GM12878 (cell line): ENCODE data around the gene CKMT2. TPM values are rescaled to one million over a fixed set of nuclear protein-coding genes. Genes with fewer than 3 reads are reported as not detected.

Source experiments
- ATAC-seq: fragments of 200-7000 bp; cut with Tn5 transposase; 3 replicates; pipeline ENCODE4 v1.9.1; 2020; ENCODE audit warnings: mild to moderate bottlenecking, moderate library complexity
- BruUV-seq: library from RNA; stranded (reverse); fragments of 400-500 nt; replicated peaks from 2 replicates; lab custom pipeline; 2021; lab: Mats Ljungman, UMichigan
- CTCF ChIA-PET: fragments of 300-600 bp; sonication (Branson Sonifier 250); formaldehyde crosslinking; extraction: SDS; loops from one replicate; lab custom pipeline; 2021; ENCODE audit warnings: inconsistent platforms; lab: Yijun Ruan, JAX
- POLR2A ChIA-PET: fragments of 350-600 bp; formaldehyde crosslinking; extraction: SDS; loops from one replicate; lab custom pipeline; 2021; ENCODE audit warnings: inconsistent platforms; lab: Charles Lee
- RAD21 ChIA-PET: fragments of 300-600 bp; sonication (Branson Sonifier 250); formaldehyde crosslinking; loops from one replicate; lab custom pipeline; 2023; ENCODE audit warnings: antibody characterized with exemption; ENCODE audit not compliant: unreplicated experiment; lab: Charles Lee
- SMC1A ChIA-PET: fragments of 300-600 bp; sonication (Branson Sonifier 250); formaldehyde crosslinking; loops from one replicate; lab custom pipeline; 2023; ENCODE audit not compliant: unreplicated experiment, uncharacterized antibody; lab: Charles Lee
- DNase-seq: peaks from one replicate; pipeline ENCODE4 v3.0.0-alpha.2; 2011; ENCODE audit warnings: low read depth, low spot score
- FAIRE-seq: peaks from 3 replicates; lab custom pipeline; 2011; peaks lifted over from hg19 to GRCh38; lab: Jason Lieb, UNC
- H2AFZ ChIP-seq: 2 replicates; pipeline ENCODE4 v1.6.0; 2011; ENCODE audit warnings: low read depth, low read length, control low read depth; ENCODE audit not compliant: control insufficient read depth
- H3K27ac ChIP-seq: 2 replicates; pipeline ENCODE4 v1.5.1; 2011; ENCODE audit warnings: control low read depth; ENCODE audit not compliant: control insufficient read depth, insufficient read depth
- H3K27me3 ChIP-seq, 2 experiments: replicated peaks in 1 of 2; 2 replicates each; pipeline versions ENCODE4 v1.6.0 to v1.6.1; 2011; ENCODE audit warnings: low read length in 1 of 2; ENCODE audit not compliant: control insufficient read depth in 2 of 2, insufficient read depth in 2 of 2
- H3K36me3 ChIP-seq, 2 experiments: 2 replicates each; pipeline ENCODE4 v1.5.1; 2011; ENCODE audit warnings: low read length in 1 of 2; ENCODE audit not compliant: control insufficient read depth in 2 of 2, insufficient read depth in 2 of 2
- H3K4me1 ChIP-seq: 2 replicates; pipeline ENCODE4 v1.6.1; 2011; ENCODE audit warnings: mild to moderate bottlenecking, low read length, moderate library complexity, mixed read lengths; ENCODE audit not compliant: control insufficient read depth, insufficient read depth
- H3K4me2 ChIP-seq: 2 replicates; pipeline ENCODE4 v1.6.0; 2011; ENCODE audit warnings: control low read depth; ENCODE audit not compliant: control insufficient read depth, insufficient read depth
- H3K4me3 ChIP-seq: fragments of 200-600 bp; sonication (generic); 2 replicates; pipeline ENCODE4 v1.5.1; 2016
- H3K79me2 ChIP-seq: 2 replicates; pipeline ENCODE4 v1.6.0; 2011; ENCODE audit warnings: low read length; ENCODE audit not compliant: control insufficient read depth, insufficient read depth
- H3K9ac ChIP-seq: 2 replicates; pipeline ENCODE4 v1.8.0; 2011; ENCODE audit warnings: low read length, control low read depth, mixed read lengths; ENCODE audit not compliant: control insufficient read depth, insufficient read depth
- H3K9me3 ChIP-seq: replicated peaks from 3 replicates; pipeline ENCODE4 v1.5.1; 2011; ENCODE audit warnings: mild to moderate bottlenecking, low read length; ENCODE audit not compliant: control insufficient read depth, insufficient read depth
- H4K20me1 ChIP-seq: 2 replicates; pipeline ENCODE4 v1.6.0; 2011; ENCODE audit not compliant: control insufficient read depth, insufficient read depth
- BHLHE40 ChIP-seq, 2 experiments: fragments of 450-650 bp in 1 of 2; IDR thresholded peaks; 2 replicates each; pipeline ENCODE4 v1.6.1; 2011 to 2017; ENCODE audit warnings: low read depth in 2 of 2, borderline replicate concordance in 1 of 2, improper control_type of control experiment in 1 of 2, low read length in 1 of 2, mild to moderate bottlenecking in 1 of 2
- CHD1 ChIP-seq: IDR thresholded peaks from 2 replicates; pipeline ENCODE4 v1.6.1; 2012; ENCODE audit warnings: low read depth, low read length, improper control_type of control experiment
- CHD4 ChIP-seq: fragments of 200-600 bp; sonication (generic); IDR thresholded peaks from 2 replicates; pipeline ENCODE4 v1.6.1; 2016; ENCODE audit warnings: mild to moderate bottlenecking
- CTCF ChIP-seq, 3 experiments: IDR thresholded peaks in 2 of 3; conservative IDR thresholded peaks in 1 of 3; 2 replicates each; pipeline ENCODE4 v1.5.1; 2011; ENCODE audit warnings: low read depth in 3 of 3, low read length in 3 of 3, mild to moderate bottlenecking in 3 of 3, control low read depth in 2 of 3, moderate library complexity in 2 of 3, inconsistent platforms in 1 of 3, mixed read lengths in 1 of 3; ENCODE audit not compliant: control insufficient read depth in 2 of 3, insufficient read depth in 1 of 3; ENCODE audit errors: extremely low read depth in 1 of 3
- ETV6 ChIP-seq, 2 experiments: fragments of 450-650 bp in 1 of 2; IDR thresholded peaks in 1 of 2; conservative IDR thresholded peaks in 1 of 2; 2 replicates each; pipeline ENCODE4 v1.6.1; 2014; ENCODE audit warnings: antibody characterized with exemption in 1 of 2, borderline replicate concordance in 1 of 2, low read depth in 1 of 2, mild to moderate bottlenecking in 1 of 2, moderate library complexity in 1 of 2
- FOXM1 ChIP-seq: IDR thresholded peaks from 2 replicates; pipeline ENCODE4 v1.6.1; 2012; ENCODE audit warnings: low read depth, mild to moderate bottlenecking, inconsistent platforms, low read length, moderate library complexity
- IRF4 ChIP-seq: IDR thresholded peaks from 2 replicates; pipeline ENCODE4 v1.6.1; 2011; ENCODE audit warnings: low read depth, low read length
- MTA3 ChIP-seq: IDR thresholded peaks from 2 replicates; pipeline ENCODE4 v1.6.1; 2012; ENCODE audit warnings: low read length, inconsistent platforms, borderline replicate concordance
- MYC ChIP-seq: IDR thresholded peaks from 2 replicates; pipeline ENCODE4 v1.6.1; 2011; ENCODE audit warnings: mild to moderate bottlenecking, low read length, moderate library complexity, inconsistent platforms; ENCODE audit not compliant: insufficient read depth, insufficient replicate concordance, insufficient read length, severe bottlenecking
- NR2C2 ChIP-seq: IDR thresholded peaks from 2 replicates; pipeline ENCODE4 v1.6.1; 2011; ENCODE audit warnings: borderline replicate concordance, low read depth; ENCODE audit not compliant: control insufficient read depth, insufficient read length
- PML ChIP-seq: IDR thresholded peaks from 2 replicates; pipeline ENCODE4 v1.6.1; 2012; ENCODE audit warnings: low read length, inconsistent platforms
- POLR2AphosphoS2 ChIP-seq: IDR thresholded peaks from 2 replicates; pipeline ENCODE4 v1.6.1; 2011; ENCODE audit warnings: low read depth, mild to moderate bottlenecking, low read length, improper control_type of control experiment, moderate library complexity
- RAD51 ChIP-seq: fragments of 450-650 bp; IDR thresholded peaks from 2 replicates; pipeline ENCODE4 v1.6.1; 2016; ENCODE audit warnings: moderate library complexity, mild to moderate bottlenecking, inconsistent platforms
- SPI1 ChIP-seq: IDR thresholded peaks from 2 replicates; pipeline ENCODE4 v1.6.1; 2011; ENCODE audit warnings: low read depth, mild to moderate bottlenecking, low read length, moderate library complexity, borderline replicate concordance; ENCODE audit not compliant: insufficient read depth
- TBL1XR1 ChIP-seq: IDR thresholded peaks from 2 replicates; pipeline ENCODE4 v1.6.1; 2012; ENCODE audit warnings: low read depth, low read length, improper control_type of control experiment
- ZBED1 ChIP-seq: IDR thresholded peaks from 2 replicates; pipeline ENCODE4 v1.6.1; 2016; ENCODE audit warnings: borderline replicate concordance
- ZBTB40 ChIP-seq: fragments of 450-650 bp; IDR thresholded peaks from 2 replicates; pipeline ENCODE4 v1.6.1; 2016; ENCODE audit warnings: mild to moderate bottlenecking, moderate library complexity, borderline replicate concordance
- WGBS: methylation state at CpG from one replicate; pipeline ENCODE4 v1.1.6; 2016; ENCODE audit warnings: low lambda C conversion rate; ENCODE audit not compliant: insufficient replicate concordance, insufficient coverage; ENCODE audit errors: missing lambda C conversion rate; 5-methylcytosine and 5-hydroxymethylcytosine counted together
- in situ Hi-C: fragments of 300-500 bp; cut with MboI; formaldehyde crosslinking; loops from 9 replicates; pipeline ENCODE4 v1.14.3; 2018; ENCODE audit warnings: mixed read lengths
- intact Hi-C: fragments of 100-400 bp; cut with micrococcal nuclease; formaldehyde crosslinking; loops from one replicate; pipeline ENCODE4 v1.14.2; 2022; ENCODE audit not compliant: unreplicated experiment
- polyA plus RNA-seq, 11 experiments: library from polyadenylated mRNA; depleted of rRNA in 4 of 11; unstranded in 6 of 11; stranded (reverse) in 5 of 11; fragments of >200 nt; fragmentation: Nextera tagmentation in 4 of 11; fragmentation: Illumina TruSeq in 1 of 11; extraction: Ambion mirVana in 4 of 11; extraction: Trizol in 1 of 11; gene quantifications; 1 replicate in 1 of 11; 2 replicates in 10 of 11; pipeline versions ENCODE4 v1.2.1 to v1.2.3, GENCODE V29; 2011 to 2016; ENCODE audit warnings: inconsistent platforms in 2 of 11, missing spikeins in 2 of 11, low read depth in 1 of 11
- total RNA-seq, 4 experiments: library from RNA; depleted of rRNA in 3 of 4; stranded (reverse); fragments of >200 nt in 3 of 4; fragmentation: Illumina TruSeq in 1 of 4; extraction: Trizol in 1 of 4; gene quantifications; 2 replicates each; pipeline versions ENCODE4 v1.2.1 to v1.2.3, GENCODE V29; 2013 to 2021

Gene CKMT2
- total and polyA plus RNA-seq, 10 of the 15 experiments (the other 5 are each of a cell fraction or from before 2014, with no cell fraction given), result 0.70 to 1.2 TPM; not detected in 8

- no TSS peak for BruUV-seq
- ChIA-PET CTCF (interaction anchor here (0.8 to 4.0 kb wide), 5 partner anchors 12 to 97 kb away, joined by 3 to 31 read pairs (median 5); partner anchors contain the start of gene ZCCHC9), RAD21 (interaction anchor here (1.0 kb wide), 1 partner anchor 17 kb away, joined by 3 read pairs; no protein-coding TSS in a partner anchor), POLR2A (interaction anchor here (0.6 kb wide), 1 partner anchor 553 kb away, joined by 3 read pairs; no protein-coding TSS in a partner anchor), SMC1A (interaction anchor here (1.2 to 3.2 kb wide), 2 partner anchors 21 to 94 kb away, joined by 4 to 11 read pairs; no protein-coding TSS in a partner anchor)
- Histone ChIP-seq H3K4me3 (no peak overlapping the region), H3K9ac (no peak overlapping the region), H3K4me1 (no peaks in the 10 kb centered on the region), H3K27ac (no peak overlapping the region), H3K79me2 (no peaks in the 10 kb centered on the region), H3K9me3 (no peaks in the 10 kb centered on the region), H3K36me3 (no peaks in the 10 kb centered on the region), H3K27me3 (no peaks in the 10 kb centered on the region), H2AFZ (no peak overlapping the region), H3K4me2 (no peak overlapping the region), H4K20me1 (no peaks in the 10 kb centered on the region)
- no peak for ATAC-seq
- in situ Hi-C loops, result no loop called here
- WGBS, result 60% methylated on average over 4 of the region's 4 CpGs
- intact Hi-C loops, result no loop called here
- no peak for DNase-seq
- no peak for FAIRE-seq
- TF ChIP-seq CTCF (IDR thresholded peaks at IDR 0.05 in 2 of 3, conservative IDR thresholded peaks at IDR 0.05 in 1 of 3; ENCODE audit: control insufficient read depth in 2 of 3, extremely low read depth in 1 of 3, insufficient read depth in 1 of 3, low read depth in 3 of 3, low read length in 3 of 3), result no peak
- no peak for TF ChIP-seq FOXM1
- TF ChIP-seq RAD51, result no peak
- no peak for TF ChIP-seq MTA3
- no peak for TF ChIP-seq ETV6 (conservative IDR thresholded peaks at IDR 0.05 in 1 of 2, IDR thresholded peaks at IDR 0.05 in 1 of 2; ENCODE audit: borderline replicate concordance in 1 of 2, low read depth in 1 of 2)
- no peak for TF ChIP-seq ZBTB40
- no peak for TF ChIP-seq CHD4
- no peak for TF ChIP-seq MYC
- no peak for TF ChIP-seq SPI1
- TF ChIP-seq NR2C2, result no peak
- no peak for TF ChIP-seq ZBED1
- no peak for TF ChIP-seq TBL1XR1
- no peak for TF ChIP-seq IRF4
- no peak for TF ChIP-seq POLR2AphosphoS2
- no peak for TF ChIP-seq BHLHE40 (IDR thresholded peaks at IDR 0.05; ENCODE audit: borderline replicate concordance in 1 of 2, low read depth in 2 of 2, low read length in 1 of 2)
- TF ChIP-seq PML, result no peak
- TF ChIP-seq CHD1, result no peak
Observed at GRCh38 chr5:81205058-81205457, 28.1 kb upstream of the CKMT2 start.
